Measurements from ENCODE around the gene AADACL4.

DNA sequence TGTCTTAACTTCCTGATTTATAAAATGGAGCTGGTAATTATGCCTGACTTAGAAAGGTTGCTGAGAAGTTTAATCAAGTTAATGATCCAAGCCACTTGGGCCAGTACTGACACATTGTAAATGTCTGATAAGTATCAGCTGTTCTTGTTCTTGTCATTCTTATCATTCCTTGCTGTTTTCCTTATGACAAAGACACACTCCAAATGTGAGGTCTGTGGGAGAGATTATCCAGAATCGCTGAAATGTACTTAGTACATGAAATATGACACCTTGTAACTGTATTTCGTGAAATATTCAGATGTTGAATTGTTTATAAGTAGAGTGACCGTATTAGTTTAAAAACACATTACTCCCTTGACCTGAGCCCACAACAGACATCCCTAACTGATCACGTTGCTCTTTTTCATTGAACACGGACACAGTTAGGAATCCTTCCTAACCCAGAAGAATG lies 6.1 kb downstream of the AADACL4 start:
- TF ChIP-seq, protein P1, sequence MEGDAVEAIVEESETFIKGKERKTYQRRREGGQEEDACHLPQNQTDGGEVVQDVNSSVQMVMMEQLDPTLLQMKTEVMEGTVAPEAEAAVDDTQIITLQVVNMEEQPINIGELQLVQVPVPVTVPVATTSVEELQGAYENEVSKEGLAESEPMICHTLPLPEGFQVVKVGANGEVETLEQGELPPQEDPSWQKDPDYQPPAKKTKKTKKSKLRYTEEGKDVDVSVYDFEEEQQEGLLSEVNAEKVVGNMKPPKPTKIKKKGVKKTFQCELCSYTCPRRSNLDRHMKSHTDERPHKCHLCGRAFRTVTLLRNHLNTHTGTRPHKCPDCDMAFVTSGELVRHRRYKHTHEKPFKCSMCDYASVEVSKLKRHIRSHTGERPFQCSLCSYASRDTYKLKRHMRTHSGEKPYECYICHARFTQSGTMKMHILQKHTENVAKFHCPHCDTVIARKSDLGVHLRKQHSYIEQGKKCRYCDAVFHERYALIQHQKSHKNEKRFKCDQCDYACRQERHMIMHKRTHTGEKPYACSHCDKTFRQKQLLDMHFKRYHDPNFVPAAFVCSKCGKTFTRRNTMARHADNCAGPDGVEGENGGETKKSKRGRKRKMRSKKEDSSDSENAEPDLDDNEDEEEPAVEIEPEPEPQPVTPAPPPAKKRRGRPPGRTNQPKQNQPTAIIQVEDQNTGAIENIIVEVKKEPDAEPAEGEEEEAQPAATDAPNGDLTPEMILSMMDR (IDR thresholded peaks at IDR 0.05) = no peak
- TF ChIP-seq POLR2A (IDR thresholded peaks at IDR 0.05) = no peak
